Adrenal gland (tissue), 12 donors: ENCODE measurements around the gene LPP. TPM values are rescaled to one million over a fixed set of nuclear protein-coding genes. Genes with fewer than 3 reads are reported as not detected.

Source experiments
- DNase-seq, 7 donors: peaks; one replicate each; pipeline ENCODE4 v3.0.0-alpha.2; 2019 to 2020
- H3K27ac ChIP-seq, 5 donors: fragments of 200-600 bp; sonication (generic) in 4 of 5; 1 replicate in 3 of 5; 2 replicates in 2 of 5; pipeline versions ENCODE4 v1.5.1 to v1.8.0; 2016 to 2020; ENCODE audit warnings: mild to moderate bottlenecking in 1 of 5
- H3K27me3 ChIP-seq: fragments of 200-600 bp; 2 replicates; pipeline ENCODE4 v1.8.0; 2021
- H3K36me3 ChIP-seq, 2 donors: fragments of 200-600 bp; replicated peaks in 1 of 2; 1 replicate in 1 of 2; 2 replicates in 1 of 2; pipeline versions ENCODE4 v1.5.1 to v1.8.0; 2018 to 2022
- H3K4me1 ChIP-seq, 2 donors: fragments of 200-600 bp; replicated peaks in 1 of 2; 1 replicate in 1 of 2; 2 replicates in 1 of 2; pipeline versions ENCODE4 v1.5.1 to v1.8.0; 2018 to 2021
- H3K4me3 ChIP-seq, 4 donors: fragments of 200-600 bp; sonication (generic) in 3 of 4; one replicate each; pipeline ENCODE4 v1.5.1; 2016 to 2018
- H3K9me3 ChIP-seq, 3 donors: fragments of 200-600 bp; sonication (generic) in 1 of 3; replicated peaks in 1 of 3; 1 replicate in 2 of 3; 2 replicates in 1 of 3; pipeline versions ENCODE4 v1.5.1 to v1.8.0; 2016 to 2021
- POLR2A ChIP-seq, 2 donors: fragments of 450-650 bp; IDR thresholded peaks; one replicate each; pipeline ENCODE4 v1.6.1; 2017; ENCODE audit warnings: antibody characterized with exemption in 2 of 2, mild to moderate bottlenecking in 2 of 2, moderate library complexity in 1 of 2
- WGBS, 4 donors: extraction: QIAGEN DNeasy Blood & Tissue Kit in 2 of 4; methylation state at CpG; one replicate each; pipeline versions ENCODE4 v1.1.5 to v1.1.7; 2013 to 2017; 5-methylcytosine and 5-hydroxymethylcytosine counted together
- intact Hi-C, 2 donors: fragments of 100-400 bp; cut with DNase I; formaldehyde crosslinking; loops; one replicate each; pipeline versions ENCODE4 v1.14.1 to v1.15.0; 2022 to 2023
- polyA plus RNA-seq, 3 donors: library from polyadenylated mRNA; stranded (reverse); fragments of 200-250 nt in 2 of 3; fragments of 350-450 nt in 1 of 3; fragmentation: Illumina TruSeq in 1 of 3; extraction: RNeasy Lipid Tissue Mini Kit (QIAGEN cat#74804) in 1 of 3; gene quantifications; one replicate each; pipeline ENCODE4 v1.2.3, GENCODE V29; 2013 to 2014
- total RNA-seq, 9 donors: library from RNA; depleted of rRNA in 4 of 9; stranded (reverse); fragments of >200 nt in 4 of 9; fragments of 120-200 nt in 1 of 9; fragmentation: NEBNext Ultra II Directional in 1 of 9; extraction: Animal tissue kit (Norgen Biotek cat#: 25700) in 1 of 9; gene quantifications; one replicate each; pipeline versions ENCODE4 v1.1.0 to v1.2.4, GENCODE V29; 2013 to 2023
- TF ChIP-seq, protein P1 (sequence below), 6 experiments: fragments of 450-650 bp in 4 of 6; fragments of 200-600 bp in 2 of 6; sonication (generic) in 1 of 6; IDR thresholded peaks; 1 replicate in 5 of 6; 2 replicates in 1 of 6; pipeline versions ENCODE4 v1.5.1 to v1.8.0; 2016 to 2021; ENCODE audit warnings: antibody characterized with exemption in 6 of 6, mild to moderate bottlenecking in 2 of 6, moderate library complexity in 1 of 6
- donor health status: healthy with polysubstance abuse.
- donor health status: Bipolar disorder and iron deficiency.
- donor health status: DM: yes; HTN: yes; CAD: no.
- donor health status: DM: no; HTN: no; CAD: no.
- donor health status: DM: no; HTN: no; CAD: no.
- donor health status: DM: yes; HTN: yes; CAD: no.

LPP gene
- total and polyA plus RNA-seq, 12 donors, result 7.0 to 170 (median 101) TPM

- TF ChIP-seq, protein P1, sequence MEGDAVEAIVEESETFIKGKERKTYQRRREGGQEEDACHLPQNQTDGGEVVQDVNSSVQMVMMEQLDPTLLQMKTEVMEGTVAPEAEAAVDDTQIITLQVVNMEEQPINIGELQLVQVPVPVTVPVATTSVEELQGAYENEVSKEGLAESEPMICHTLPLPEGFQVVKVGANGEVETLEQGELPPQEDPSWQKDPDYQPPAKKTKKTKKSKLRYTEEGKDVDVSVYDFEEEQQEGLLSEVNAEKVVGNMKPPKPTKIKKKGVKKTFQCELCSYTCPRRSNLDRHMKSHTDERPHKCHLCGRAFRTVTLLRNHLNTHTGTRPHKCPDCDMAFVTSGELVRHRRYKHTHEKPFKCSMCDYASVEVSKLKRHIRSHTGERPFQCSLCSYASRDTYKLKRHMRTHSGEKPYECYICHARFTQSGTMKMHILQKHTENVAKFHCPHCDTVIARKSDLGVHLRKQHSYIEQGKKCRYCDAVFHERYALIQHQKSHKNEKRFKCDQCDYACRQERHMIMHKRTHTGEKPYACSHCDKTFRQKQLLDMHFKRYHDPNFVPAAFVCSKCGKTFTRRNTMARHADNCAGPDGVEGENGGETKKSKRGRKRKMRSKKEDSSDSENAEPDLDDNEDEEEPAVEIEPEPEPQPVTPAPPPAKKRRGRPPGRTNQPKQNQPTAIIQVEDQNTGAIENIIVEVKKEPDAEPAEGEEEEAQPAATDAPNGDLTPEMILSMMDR (IDR thresholded peaks at IDR 0.05), result no peak
- no peak for TF ChIP-seq POLR2A (IDR thresholded peaks at IDR 0.05)
- no peak overlapping the region for H3K4me3 ChIP-seq
- intact Hi-C loops, result loop anchor here in 1 of 2 donors (10.0 kb wide), 1 partner anchor 540 kb away; the partner anchor contains the start of gene BCL6
- H3K4me1 ChIP-seq, result peaks cover 34 to 55% of the 10 kb centered on the region in 2 donors
- no peaks in the 10 kb centered on the region for H3K9me3 ChIP-seq
- H3K27ac ChIP-seq, result peak overlapping the region in 3 of 5 donors; percentile 36 to 75 (median 75)
- DNase-seq, result no peak
- WGBS, 4 donors, result 54 to 64% (median 62%) methylated on average over 9 of the region's 9 CpGs
- H3K36me3 ChIP-seq, result no peaks in the 10 kb centered on the region
- H3K27me3 ChIP-seq, result no peaks in the 10 kb centered on the region
Measured at GRCh38 chr3:188284455-188285212, 130.7 kb downstream of the LPP start.

DNA sequence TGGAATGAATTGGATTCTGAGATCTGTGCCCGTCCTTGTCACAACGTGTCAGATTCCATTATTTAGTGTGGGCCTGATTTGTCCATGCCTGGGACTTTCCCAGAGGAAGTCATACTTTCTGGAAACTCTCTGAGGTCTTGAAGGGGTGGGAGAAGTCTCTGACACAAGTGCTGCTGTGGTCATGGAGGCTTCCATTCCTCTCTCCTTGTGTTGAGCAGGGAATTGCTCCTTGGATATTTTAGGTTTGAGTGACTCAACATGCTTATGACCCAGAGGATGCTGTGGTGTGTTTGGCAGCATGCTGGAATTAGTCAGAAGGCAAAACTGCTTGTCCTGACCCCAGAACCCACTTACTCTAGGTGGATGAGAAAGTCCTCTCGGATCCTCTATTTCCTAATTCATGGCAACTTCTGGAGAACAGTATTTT is 132.1 kb downstream of the LPP start:
- Histone ChIP-seq H3K27me3 (no peaks in the 10 kb centered on the region), H3K9me3 (no peaks in the 10 kb centered on the region), H3K36me3 (no peaks in the 10 kb centered on the region), H3K4me3 (no peak overlapping the region), H3K4me1 (peaks cover 34 to 67% of the 10 kb centered on the region in 2 donors), H3K27ac (peak overlapping the region in 4 of 5 donors; percentile 4 to 75 (median 48))
- DNase-seq, result peak; percentile 56 to 80 (median 74)
- intact Hi-C loops, result loop anchor here in 1 of 2 donors (10.0 kb wide), 1 partner anchor 541 kb away; the partner anchor contains the start of gene BCL6
- WGBS, 4 donors, result 33 to 40% (median 37%) methylated on average over 3 of the region's 3 CpGs
- peak in 1 of 2 donors; percentile 32 for TF ChIP-seq POLR2A (IDR thresholded peaks at IDR 0.05)
- TF ChIP-seq, protein P1 (IDR thresholded peaks at IDR 0.05), result peak in 1 of 6 experiments; percentile 12

DNA sequence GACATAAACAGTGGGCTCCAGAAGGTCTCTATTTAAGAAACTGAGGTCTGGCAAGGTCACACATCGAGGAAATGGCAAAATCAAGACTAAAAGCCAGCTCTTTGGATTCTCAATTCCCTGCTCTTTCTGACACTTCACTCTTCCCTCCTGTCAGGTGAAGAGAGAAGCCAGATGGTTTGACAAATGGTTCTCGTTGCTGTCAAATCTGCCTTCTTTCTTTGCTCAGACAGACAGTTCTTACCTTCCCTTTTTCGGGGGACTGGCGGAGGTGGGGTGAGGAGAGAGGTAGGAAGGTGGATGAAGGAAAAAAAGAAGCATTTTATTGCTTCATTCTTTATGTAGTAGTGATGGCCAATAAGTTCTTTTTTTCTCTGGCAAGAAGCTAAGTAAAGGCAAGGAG is 133.4 kb downstream of the LPP start:
- intact Hi-C loops, result loop anchor here in 1 of 2 donors (10.0 kb wide), 1 partner anchor 543 kb away; the partner anchor contains the start of gene BCL6
- Histone ChIP-seq H3K4me3 (no peak overlapping the region), H3K27me3 (no peaks in the 10 kb centered on the region), H3K36me3 (no peaks in the 10 kb centered on the region), H3K4me1 (peaks cover 32 to 65% of the 10 kb centered on the region in 2 donors), H3K9me3 (no peaks in the 10 kb centered on the region), H3K27ac (peak overlapping the region in 3 of 5 donors; percentile 22 to 75 (median 75))
- TF ChIP-seq, protein P1 (IDR thresholded peaks at IDR 0.05), result no peak
- TF ChIP-seq POLR2A (IDR thresholded peaks at IDR 0.05), result no peak
- no peak for DNase-seq
- WGBS, 4 donors, result 80 to 96% (median 86%) methylated on average over 4 of the region's 4 CpGs

DNA sequence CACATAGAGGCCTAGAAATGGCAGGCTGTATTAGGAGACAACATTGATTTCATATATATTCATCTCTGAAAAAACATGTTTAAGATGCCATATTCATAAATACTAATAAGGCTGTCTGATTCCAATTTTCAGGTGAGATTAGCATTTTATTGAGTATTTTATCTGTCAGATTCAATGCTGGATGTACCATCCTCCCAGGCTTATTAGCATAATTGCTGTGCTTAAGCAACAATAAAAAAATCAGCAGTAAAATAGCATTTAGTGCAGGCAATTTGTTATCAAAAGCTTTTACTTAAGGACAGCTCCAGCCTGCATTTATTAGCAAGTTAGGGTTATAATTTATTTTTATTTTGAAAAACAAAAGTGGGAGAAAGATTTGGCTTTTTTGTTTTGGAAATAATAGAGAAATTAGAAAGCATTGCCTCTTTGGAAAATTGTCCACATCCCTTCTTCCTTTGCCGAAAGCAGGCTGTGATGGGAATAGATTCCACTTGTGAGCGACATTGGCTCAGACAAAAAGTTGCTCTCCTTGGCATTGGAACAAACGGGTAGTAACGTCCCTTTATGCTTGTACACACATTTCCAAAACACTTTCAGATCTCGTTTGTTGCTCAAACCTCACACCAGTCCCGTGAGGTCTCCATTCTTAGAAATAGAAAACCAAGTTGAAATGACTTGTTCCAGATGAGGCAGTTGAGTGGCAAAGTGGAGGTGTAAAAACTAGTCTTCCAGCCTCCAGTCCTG is 134.0 kb downstream of the LPP start:
- H3K4me3 ChIP-seq, result no peak overlapping the region
- H3K36me3 ChIP-seq, result no peaks in the 10 kb centered on the region
- no peak for DNase-seq
- peaks cover 26 to 60% of the 10 kb centered on the region in 2 donors for H3K4me1 ChIP-seq
- no peak for TF ChIP-seq POLR2A (IDR thresholded peaks at IDR 0.05)
- TF ChIP-seq, protein P1 (IDR thresholded peaks at IDR 0.05), result no peak
- no peaks in the 10 kb centered on the region for H3K27me3 ChIP-seq
- 60 to 73% (median 69%) methylated on average over 6 of the region's 6 CpGs for WGBS, 4 donors
- no peaks in the 10 kb centered on the region for H3K9me3 ChIP-seq
- H3K27ac ChIP-seq, result peak overlapping the region in 3 of 5 donors; percentile 22 to 75 (median 75)
- intact Hi-C loops, result loop anchor here in 1 of 2 donors (10.0 kb wide), 1 partner anchor 543 kb away; the partner anchor contains the start of gene BCL6
